Measurements from ENCODE around the gene TOMM20. TPM values are rescaled to one million over a fixed set of nuclear protein-coding genes. Genes with fewer than 3 reads are reported as not detected.

TOMM20 gene
- total RNA-seq, 3 donors from 2014 or later (not counting 1 experiment from before 2014, with no cell fraction given): 59.5 to 72.3 (median 60.2) TPM

DNA sequence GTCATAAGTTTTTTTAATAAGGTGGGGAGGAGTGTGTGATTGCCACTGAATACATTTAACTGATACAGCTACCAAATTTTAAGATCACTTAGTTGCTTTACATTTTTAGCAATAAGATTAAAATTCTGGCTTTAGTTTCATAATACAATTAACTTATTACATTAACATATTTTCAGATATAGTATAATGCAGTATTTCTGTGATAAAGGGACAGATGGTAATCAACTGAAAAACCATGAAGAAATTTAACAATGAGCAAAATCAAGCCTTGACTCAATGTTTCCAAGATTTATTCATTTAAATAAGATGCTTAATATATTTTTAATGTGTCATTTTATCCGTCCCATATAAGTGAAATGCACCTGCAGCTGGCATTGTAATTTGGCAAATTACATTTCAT is 4.0 kb downstream of the TOMM20 start:
- intact Hi-C loops (cut with micrococcal nuclease): loop anchor here (10.0 kb wide), 1 partner anchor 200 kb away; the partner anchor contains the start of genes ARID4B and GGPS1
- no CpG with 5 or more reads among the region's 1 CpG for WGBS (ENCODE audit: insufficient coverage)
- H3K4me1 ChIP-seq (ENCODE audit: control insufficient read depth, insufficient read depth, low read length): peaks cover 29% of the 10 kb centered on the region
- no peak for ATAC-seq
- H3K27ac ChIP-seq (ENCODE audit: low read length): no peak overlapping the region
- no peaks in the 10 kb centered on the region for H3K27me3 Mint-ChIP-seq (ENCODE audit: low read depth in 2 of 2)
- no peaks in the 10 kb centered on the region for H3K9me3 ChIP-seq (ENCODE audit: control insufficient read depth, insufficient read depth, low read length)
- peak overlapping the region; percentile 31 to 73 for H3K27ac Mint-ChIP-seq
- H3K4me3 ChIP-seq (ENCODE audit: low read length): no peak overlapping the region
- DNase-seq: no peak
- no peaks in the 10 kb centered on the region for H3K27me3 ChIP-seq (ENCODE audit: control insufficient read depth, insufficient read depth, low read length)
- H3K4me1 Mint-ChIP-seq: peaks cover 60 to 62% of the 10 kb centered on the region in 2 donors
- TF ChIP-seq, protein P1, sequence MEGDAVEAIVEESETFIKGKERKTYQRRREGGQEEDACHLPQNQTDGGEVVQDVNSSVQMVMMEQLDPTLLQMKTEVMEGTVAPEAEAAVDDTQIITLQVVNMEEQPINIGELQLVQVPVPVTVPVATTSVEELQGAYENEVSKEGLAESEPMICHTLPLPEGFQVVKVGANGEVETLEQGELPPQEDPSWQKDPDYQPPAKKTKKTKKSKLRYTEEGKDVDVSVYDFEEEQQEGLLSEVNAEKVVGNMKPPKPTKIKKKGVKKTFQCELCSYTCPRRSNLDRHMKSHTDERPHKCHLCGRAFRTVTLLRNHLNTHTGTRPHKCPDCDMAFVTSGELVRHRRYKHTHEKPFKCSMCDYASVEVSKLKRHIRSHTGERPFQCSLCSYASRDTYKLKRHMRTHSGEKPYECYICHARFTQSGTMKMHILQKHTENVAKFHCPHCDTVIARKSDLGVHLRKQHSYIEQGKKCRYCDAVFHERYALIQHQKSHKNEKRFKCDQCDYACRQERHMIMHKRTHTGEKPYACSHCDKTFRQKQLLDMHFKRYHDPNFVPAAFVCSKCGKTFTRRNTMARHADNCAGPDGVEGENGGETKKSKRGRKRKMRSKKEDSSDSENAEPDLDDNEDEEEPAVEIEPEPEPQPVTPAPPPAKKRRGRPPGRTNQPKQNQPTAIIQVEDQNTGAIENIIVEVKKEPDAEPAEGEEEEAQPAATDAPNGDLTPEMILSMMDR (IDR thresholded peaks at IDR 0.05): no peak
- H3K36me3 Mint-ChIP-seq: no peaks in the 10 kb centered on the region
- H3K9me3 Mint-ChIP-seq: no peaks in the 10 kb centered on the region
- peaks cover 15% of the 10 kb centered on the region for H3K36me3 ChIP-seq (ENCODE audit: control insufficient read depth, insufficient read depth, low read length)
- H3K4me3 Mint-ChIP-seq: peak overlapping the region; percentile 21

DNA sequence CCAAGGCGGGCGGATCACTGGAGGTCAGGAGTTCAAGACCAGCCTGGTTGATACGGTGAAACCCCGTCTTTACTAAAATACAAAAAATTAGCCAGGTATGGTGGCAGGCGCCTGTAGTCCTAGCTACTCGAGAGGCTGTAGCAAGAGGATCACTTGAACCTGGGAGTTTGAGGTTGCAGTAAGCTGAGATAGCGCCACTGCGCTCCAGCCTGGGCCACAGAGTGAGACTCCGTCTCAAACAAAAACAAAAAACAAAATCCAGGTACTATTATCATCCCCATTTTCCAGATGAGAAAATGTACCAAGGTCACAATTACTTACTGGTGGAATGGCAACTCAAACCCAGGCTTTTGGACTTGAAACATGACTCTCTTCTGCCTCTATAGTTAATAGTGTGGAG is 4.5 kb downstream of the TOMM20 start:
- Mint-ChIP-seq H3K27ac (peak overlapping the region; percentile 31 to 73), H3K36me3 (no peaks in the 10 kb centered on the region)
- intact Hi-C loops (cut with micrococcal nuclease): loop anchor here (10.0 kb wide), 1 partner anchor 201 kb away; the partner anchor contains the start of genes ARID4B and GGPS1

DNA sequence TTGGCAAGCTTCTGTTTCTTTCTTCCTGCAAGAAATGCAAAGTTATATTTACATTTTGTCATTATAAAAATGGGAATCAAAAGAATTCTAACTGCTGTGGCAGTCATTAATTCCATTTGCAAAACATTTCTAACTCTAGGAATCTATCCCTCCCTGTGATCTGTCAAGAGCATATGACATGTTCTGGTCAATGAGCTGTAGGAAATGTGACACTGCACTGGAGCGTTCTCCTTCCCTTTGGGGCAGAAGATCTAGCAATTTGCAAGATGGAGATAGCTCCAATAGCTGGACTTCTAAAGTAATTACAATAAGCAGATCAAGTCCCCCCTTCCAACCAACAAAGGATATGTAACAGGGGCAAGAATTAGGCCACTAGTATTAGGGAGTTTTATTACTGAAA is 6.3 kb downstream of the TOMM20 start:
- Mint-ChIP-seq H3K27me3 (ENCODE audit: low read depth in 2 of 2) (no peaks in the 10 kb centered on the region), H3K9me3 (no peaks in the 10 kb centered on the region), H3K36me3 (no peaks in the 10 kb centered on the region), H3K4me1 (peaks cover 42 to 48% of the 10 kb centered on the region in 2 donors), H3K27ac (peak overlapping the region; percentile 11 to 73), H3K4me3 (no peak overlapping the region)
- Histone ChIP-seq H3K4me3 (ENCODE audit: low read length) (no peak overlapping the region), H3K27me3 (ENCODE audit: control insufficient read depth, insufficient read depth, low read length) (no peaks in the 10 kb centered on the region), H3K27ac (ENCODE audit: low read length) (no peak overlapping the region), H3K4me1 (ENCODE audit: control insufficient read depth, insufficient read depth, low read length) (peaks cover 15% of the 10 kb centered on the region), H3K36me3 (ENCODE audit: control insufficient read depth, insufficient read depth, low read length) (peaks cover 38% of the 10 kb centered on the region), H3K9me3 (ENCODE audit: control insufficient read depth, insufficient read depth, low read length) (no peaks in the 10 kb centered on the region)
- intact Hi-C loops (cut with micrococcal nuclease): loop anchor here (10.0 kb wide), 1 partner anchor 202 kb away; the partner anchor contains the start of genes ARID4B and GGPS1
- 92% methylated on average over 1 of the region's 1 CpG for WGBS (ENCODE audit: insufficient coverage)
- DNase-seq (no peak), ATAC-seq (no peak)
- TF ChIP-seq, protein P1 (IDR thresholded peaks at IDR 0.05): no peak

More for the DNA sequence above, 4.5 kb downstream of the TOMM20 start:
- Histone ChIP-seq H3K4me1 (ENCODE audit: control insufficient read depth, insufficient read depth, low read length) (peaks cover 26% of the 10 kb centered on the region), H3K9me3 (ENCODE audit: control insufficient read depth, insufficient read depth, low read length) (no peaks in the 10 kb centered on the region), H3K27ac (ENCODE audit: low read length) (no peak overlapping the region), H3K4me3 (ENCODE audit: low read length) (no peak overlapping the region), H3K36me3 (ENCODE audit: control insufficient read depth, insufficient read depth, low read length) (peaks cover 20% of the 10 kb centered on the region), H3K27me3 (ENCODE audit: control insufficient read depth, insufficient read depth, low read length) (no peaks in the 10 kb centered on the region)
- Mint-ChIP-seq H3K4me3 (no peak overlapping the region), H3K9me3 (no peaks in the 10 kb centered on the region), H3K27me3 (ENCODE audit: low read depth in 2 of 2) (no peaks in the 10 kb centered on the region), H3K4me1 (peaks cover 59 to 60% of the 10 kb centered on the region in 2 donors)
- ATAC-seq (no peak), DNase-seq (no peak)
- TF ChIP-seq, protein P1 (IDR thresholded peaks at IDR 0.05): no peak
- 97% methylated on average over 8 of the region's 9 CpGs for WGBS (ENCODE audit: insufficient coverage)
